Astrocyte (in vitro differentiated cells and primary cell): ENCODE measurements around the gene PEX10. TPM values are rescaled to one million over a fixed set of nuclear protein-coding genes. Genes with fewer than 3 reads are reported as not detected.

Experiments
- DNase-seq: peaks from one replicate; pipeline ENCODE4 v3.0.0-alpha.2; 2010; ENCODE audit warnings: low read depth
- FAIRE-seq: peaks from 2 replicates; lab custom pipeline; 2011; peaks lifted over from hg19 to GRCh38; lab: Jason Lieb, UNC
- H2AFZ ChIP-seq: 2 replicates; pipeline ENCODE4 v1.6.0; 2012; ENCODE audit warnings: low read depth, low read length, inconsistent platforms
- H3K27ac ChIP-seq: 2 replicates; pipeline ENCODE4 v1.5.1; 2011; ENCODE audit warnings: low read depth, low read length, inconsistent platforms
- H3K27me3 ChIP-seq: 2 replicates; pipeline ENCODE4 v1.6.0; 2011; ENCODE audit warnings: low read length, inconsistent platforms; ENCODE audit not compliant: insufficient read depth
- H3K36me3 ChIP-seq: 2 replicates; pipeline ENCODE4 v1.5.1; 2011; ENCODE audit warnings: low read length, inconsistent platforms; ENCODE audit not compliant: insufficient read depth
- H3K4me1 ChIP-seq: 2 replicates; pipeline ENCODE4 v1.5.1; 2011; ENCODE audit warnings: low read length, inconsistent platforms; ENCODE audit not compliant: insufficient read depth
- H3K4me2 ChIP-seq: 2 replicates; pipeline ENCODE4 v1.6.0; 2012; ENCODE audit warnings: low read length, inconsistent platforms
- H3K4me3 ChIP-seq: 2 replicates; pipeline ENCODE4 v1.5.1; 2011; ENCODE audit warnings: low read depth, mild to moderate bottlenecking, low read length, inconsistent platforms; ENCODE audit not compliant: insufficient read depth
- H3K79me2 ChIP-seq: 2 replicates; pipeline ENCODE4 v1.6.0; 2012; ENCODE audit warnings: mild to moderate bottlenecking, low read length, inconsistent platforms; ENCODE audit not compliant: insufficient read depth
- H3K9ac ChIP-seq: 2 replicates; pipeline ENCODE4 v1.6.0; 2012; ENCODE audit warnings: mild to moderate bottlenecking, low read length, inconsistent platforms
- H3K9me3 ChIP-seq: 2 replicates; pipeline ENCODE4 v1.5.1; 2012; ENCODE audit warnings: low read depth, mild to moderate bottlenecking, low read length, inconsistent platforms; ENCODE audit not compliant: insufficient read depth
- H4K20me1 ChIP-seq: 2 replicates; pipeline ENCODE4 v1.6.0; 2012; ENCODE audit warnings: low read length, inconsistent platforms; ENCODE audit not compliant: insufficient read depth
- H3K27ac Mint-ChIP-seq: one replicate; pipeline ENCODE4 v1.8.0; 2021; ENCODE audit warnings: mild to moderate bottlenecking, mixed read lengths; ENCODE audit not compliant: unreplicated experiment
- H3K27me3 Mint-ChIP-seq: one replicate; pipeline ENCODE4 v1.8.0; 2021; ENCODE audit warnings: low read depth, mixed read lengths; ENCODE audit not compliant: unreplicated experiment
- H3K36me3 Mint-ChIP-seq: one replicate; pipeline ENCODE4 v1.8.0; 2021; ENCODE audit warnings: low read depth, mixed read lengths; ENCODE audit not compliant: unreplicated experiment
- H3K4me1 Mint-ChIP-seq: one replicate; pipeline ENCODE4 v1.8.0; 2021; ENCODE audit warnings: low read depth, mixed read lengths; ENCODE audit not compliant: unreplicated experiment
- H3K4me3 Mint-ChIP-seq: one replicate; pipeline ENCODE4 v1.8.0; 2021; ENCODE audit warnings: mild to moderate bottlenecking, moderate library complexity, mixed read lengths; ENCODE audit not compliant: unreplicated experiment
- H3K9me3 Mint-ChIP-seq: one replicate; pipeline ENCODE4 v1.8.0; 2021; ENCODE audit warnings: mild to moderate bottlenecking, mixed read lengths; ENCODE audit not compliant: unreplicated experiment
- EZH2 ChIP-seq: IDR thresholded peaks from 2 replicates; pipeline ENCODE4 v1.6.1; 2012; ENCODE audit warnings: mild to moderate bottlenecking, low read length, inconsistent platforms; ENCODE audit not compliant: insufficient read depth
- total RNA-seq: library from RNA; stranded (reverse); gene quantifications from 2 replicates; pipeline ENCODE4 v1.2.1, GENCODE V29; 2021
- TF ChIP-seq, protein P1 (sequence below): IDR thresholded peaks from 2 replicates; pipeline ENCODE4 v1.5.1; 2011; ENCODE audit warnings: low read depth, mild to moderate bottlenecking, inconsistent platforms, low read length, moderate library complexity; ENCODE audit not compliant: insufficient read depth

The PEX10 gene
- total RNA-seq, 1 donor from 2014 or later = 16.6 TPM

DNA sequence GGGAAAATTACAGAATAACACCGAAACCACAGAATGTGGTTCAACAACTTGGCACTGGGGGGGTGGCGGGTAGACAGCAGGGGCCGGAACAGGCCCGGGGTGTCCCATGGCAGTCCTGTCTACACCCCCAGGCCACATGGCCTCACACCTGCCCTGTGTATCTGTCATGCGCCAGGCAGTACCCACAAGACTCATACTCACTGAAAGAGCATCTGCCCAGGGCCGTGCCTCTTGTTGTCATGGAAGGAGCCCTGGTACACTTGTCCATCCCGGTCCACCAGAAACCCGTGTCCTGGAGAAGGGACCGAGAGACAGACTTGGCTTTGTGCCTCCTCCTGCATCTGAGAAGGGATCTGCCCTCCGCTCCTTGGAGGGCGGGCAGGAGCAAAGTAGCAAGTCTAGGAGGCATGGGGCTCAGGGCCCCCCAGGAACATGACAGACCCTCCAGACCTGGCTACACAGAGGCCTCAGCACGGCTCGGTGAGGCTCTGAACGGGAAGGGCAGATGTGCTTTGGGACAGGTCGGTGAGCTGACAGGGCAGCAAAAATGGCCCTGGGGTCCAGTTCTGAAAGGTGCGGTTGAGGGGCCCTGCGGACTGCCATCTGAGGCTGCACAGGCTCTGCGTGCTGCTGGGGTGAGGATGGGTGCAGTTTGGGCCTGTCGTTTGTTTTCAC is 26.6 kb downstream of the PEX10 start:
- Mint-ChIP-seq H3K27ac (no peak overlapping the region), H3K27me3 (no peaks in the 10 kb centered on the region), H3K4me1 (no peaks in the 10 kb centered on the region), H3K9me3 (no peaks in the 10 kb centered on the region), H3K36me3 (no peaks in the 10 kb centered on the region), H3K4me3 (no peak overlapping the region)
- no peak overlapping the region for H3K27ac ChIP-seq
- no peaks in the 10 kb centered on the region for H4K20me1 ChIP-seq
- DNase-seq (no peak), FAIRE-seq (no peak)
- H3K9me3 ChIP-seq = no peaks in the 10 kb centered on the region
- H3K4me3 ChIP-seq = no peak overlapping the region
- peaks cover 3% of the 10 kb centered on the region for H3K4me1 ChIP-seq
- no peak overlapping the region for H3K9ac ChIP-seq
- no peaks in the 10 kb centered on the region for H3K36me3 ChIP-seq
- H2AFZ ChIP-seq = no peak overlapping the region
- H3K79me2 ChIP-seq = peaks cover 12% of the 10 kb centered on the region
- TF ChIP-seq EZH2 = no peak
- TF ChIP-seq, protein P1, sequence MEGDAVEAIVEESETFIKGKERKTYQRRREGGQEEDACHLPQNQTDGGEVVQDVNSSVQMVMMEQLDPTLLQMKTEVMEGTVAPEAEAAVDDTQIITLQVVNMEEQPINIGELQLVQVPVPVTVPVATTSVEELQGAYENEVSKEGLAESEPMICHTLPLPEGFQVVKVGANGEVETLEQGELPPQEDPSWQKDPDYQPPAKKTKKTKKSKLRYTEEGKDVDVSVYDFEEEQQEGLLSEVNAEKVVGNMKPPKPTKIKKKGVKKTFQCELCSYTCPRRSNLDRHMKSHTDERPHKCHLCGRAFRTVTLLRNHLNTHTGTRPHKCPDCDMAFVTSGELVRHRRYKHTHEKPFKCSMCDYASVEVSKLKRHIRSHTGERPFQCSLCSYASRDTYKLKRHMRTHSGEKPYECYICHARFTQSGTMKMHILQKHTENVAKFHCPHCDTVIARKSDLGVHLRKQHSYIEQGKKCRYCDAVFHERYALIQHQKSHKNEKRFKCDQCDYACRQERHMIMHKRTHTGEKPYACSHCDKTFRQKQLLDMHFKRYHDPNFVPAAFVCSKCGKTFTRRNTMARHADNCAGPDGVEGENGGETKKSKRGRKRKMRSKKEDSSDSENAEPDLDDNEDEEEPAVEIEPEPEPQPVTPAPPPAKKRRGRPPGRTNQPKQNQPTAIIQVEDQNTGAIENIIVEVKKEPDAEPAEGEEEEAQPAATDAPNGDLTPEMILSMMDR = no peak
- H3K27me3 ChIP-seq = no peaks in the 10 kb centered on the region
- H3K4me2 ChIP-seq = no peak overlapping the region

DNA sequence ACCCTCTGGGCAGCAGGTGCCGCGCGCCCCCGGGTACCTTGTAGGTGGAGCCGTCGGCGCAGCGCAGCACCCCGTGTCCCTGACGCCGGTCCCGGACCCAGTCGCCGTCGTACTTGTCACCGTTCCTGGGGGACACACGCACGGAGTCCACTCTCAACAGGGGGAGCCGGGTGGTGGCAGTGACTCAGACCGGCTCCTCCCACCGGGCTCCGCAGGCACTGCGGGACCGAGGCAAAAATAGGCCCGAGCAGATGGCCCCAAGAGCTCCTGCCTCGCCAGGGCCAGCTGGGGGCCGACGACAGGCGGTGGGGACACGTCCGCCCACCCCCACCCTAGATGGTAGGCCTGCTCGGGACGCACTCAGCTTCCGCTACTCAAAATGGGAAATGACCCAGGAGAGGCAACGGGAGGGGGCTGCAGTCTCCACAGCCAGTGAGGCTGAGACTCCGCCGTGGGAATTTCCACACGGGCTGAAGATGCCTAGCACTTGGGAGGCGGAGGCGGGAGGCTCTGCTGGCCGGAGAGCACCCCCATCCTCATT is 27.4 kb downstream of the PEX10 start:
- H3K9me3 Mint-ChIP-seq = no peaks in the 10 kb centered on the region
- H4K20me1 ChIP-seq = no peaks in the 10 kb centered on the region

More for the DNA sequence above, 27.4 kb downstream of the PEX10 start:
- Mint-ChIP-seq H3K27ac (no peak overlapping the region), H3K4me3 (no peak overlapping the region), H3K27me3 (no peaks in the 10 kb centered on the region), H3K36me3 (no peaks in the 10 kb centered on the region), H3K4me1 (no peaks in the 10 kb centered on the region)
- H3K27me3 ChIP-seq = no peaks in the 10 kb centered on the region
- H3K4me2 ChIP-seq = no peak overlapping the region
- no peak for FAIRE-seq
- H3K9ac ChIP-seq = no peak overlapping the region
- peaks cover 4% of the 10 kb centered on the region for H3K79me2 ChIP-seq
- no peak overlapping the region for H3K4me3 ChIP-seq
- H3K36me3 ChIP-seq = no peaks in the 10 kb centered on the region
- H2AFZ ChIP-seq = no peak overlapping the region
- H3K27ac ChIP-seq = no peak overlapping the region
- no peaks in the 10 kb centered on the region for H3K4me1 ChIP-seq
- DNase-seq = no peak
- TF ChIP-seq, protein P1 = no peak
- no peak for TF ChIP-seq EZH2
- no peaks in the 10 kb centered on the region for H3K9me3 ChIP-seq
